Mucosa of rectum (tissue), 2 donors: ENCODE measurements around the gene USP35.

Experiments
- H3K27ac ChIP-seq, 2 donors: one replicate each; pipeline ENCODE4 v1.7.0; 2013; ENCODE audit warnings: inconsistent platforms in 2 of 2, low read depth in 2 of 2, low read length in 2 of 2
- H3K27me3 ChIP-seq, 2 donors: one replicate each; pipeline ENCODE4 v1.7.0; 2013; ENCODE audit warnings: low read length in 2 of 2; ENCODE audit not compliant: control insufficient read depth in 2 of 2, insufficient read depth in 2 of 2
- H3K36me3 ChIP-seq, 2 donors: one replicate each; pipeline ENCODE4 v1.7.0; 2013; ENCODE audit warnings: low read length in 2 of 2; ENCODE audit not compliant: control insufficient read depth in 2 of 2, insufficient read depth in 2 of 2
- H3K4me1 ChIP-seq, 2 donors: one replicate each; pipeline ENCODE4 v1.7.0; 2013; ENCODE audit warnings: low read length in 2 of 2, mild to moderate bottlenecking in 1 of 2; ENCODE audit not compliant: control insufficient read depth in 2 of 2, insufficient read depth in 2 of 2
- H3K4me3 ChIP-seq, 2 donors: one replicate each; pipeline ENCODE4 v1.7.0; 2013; ENCODE audit warnings: low read length in 2 of 2
- H3K9ac ChIP-seq, 2 donors: one replicate each; pipeline ENCODE4 v1.7.0; 2013; ENCODE audit warnings: low read length in 2 of 2, low read depth in 1 of 2, mild to moderate bottlenecking in 1 of 2
- H3K9me3 ChIP-seq, 2 donors: one replicate each; pipeline ENCODE4 v1.7.0; 2013; ENCODE audit warnings: low read length in 2 of 2; ENCODE audit not compliant: control insufficient read depth in 2 of 2
- donor health status: healthy.
- donor health status: Normal muscosa, but diverticular disease.

The USP35 gene

DNA sequence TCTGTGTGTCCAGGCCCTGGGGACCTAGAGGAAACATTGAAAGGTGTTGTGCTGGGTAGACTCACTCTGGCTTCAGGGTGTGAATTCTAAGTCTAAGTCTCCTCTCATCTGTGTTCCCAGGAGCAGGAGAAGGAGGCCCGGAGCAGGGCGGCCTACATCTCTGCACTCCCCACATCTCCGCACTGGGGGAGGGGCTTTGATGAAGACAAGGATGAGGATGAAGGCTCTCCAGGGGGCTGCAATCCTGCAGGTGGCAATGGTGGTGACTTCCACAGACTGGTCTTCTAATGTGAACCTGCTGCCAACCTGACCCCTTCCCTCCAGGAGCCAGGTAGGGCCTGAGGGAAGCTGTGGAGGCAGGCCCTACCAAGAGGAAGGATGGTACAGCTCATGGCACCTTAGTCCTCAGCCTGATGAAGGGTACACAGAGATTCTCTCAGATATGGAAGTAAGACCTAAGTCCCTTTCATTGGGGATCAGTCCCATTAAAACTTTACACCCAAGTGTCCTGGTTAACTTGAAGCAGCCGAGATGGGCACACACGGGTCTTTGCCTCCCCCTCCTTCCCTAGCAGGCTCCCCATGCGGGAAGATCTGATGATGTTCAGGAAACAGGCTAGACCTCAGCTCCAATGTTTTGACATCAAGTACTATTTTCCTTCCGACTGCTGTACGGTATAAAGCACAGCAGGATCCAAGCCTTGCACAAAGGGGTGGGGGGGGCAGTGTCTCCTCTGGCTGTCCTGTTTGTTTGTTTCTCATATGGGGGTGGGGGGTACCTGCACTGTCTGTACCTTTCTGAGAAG lies 25.0 kb downstream of the USP35 start:
- Histone ChIP-seq H3K4me3 (no peak overlapping the region), H3K36me3 (peaks cover 18 to 25% of the 10 kb centered on the region in 2 donors), H3K27me3 (no peaks in the 10 kb centered on the region), H3K9me3 (no peaks in the 10 kb centered on the region), H3K9ac (no peak overlapping the region), H3K27ac (no peak overlapping the region), H3K4me1 (no peaks in the 10 kb centered on the region)

DNA sequence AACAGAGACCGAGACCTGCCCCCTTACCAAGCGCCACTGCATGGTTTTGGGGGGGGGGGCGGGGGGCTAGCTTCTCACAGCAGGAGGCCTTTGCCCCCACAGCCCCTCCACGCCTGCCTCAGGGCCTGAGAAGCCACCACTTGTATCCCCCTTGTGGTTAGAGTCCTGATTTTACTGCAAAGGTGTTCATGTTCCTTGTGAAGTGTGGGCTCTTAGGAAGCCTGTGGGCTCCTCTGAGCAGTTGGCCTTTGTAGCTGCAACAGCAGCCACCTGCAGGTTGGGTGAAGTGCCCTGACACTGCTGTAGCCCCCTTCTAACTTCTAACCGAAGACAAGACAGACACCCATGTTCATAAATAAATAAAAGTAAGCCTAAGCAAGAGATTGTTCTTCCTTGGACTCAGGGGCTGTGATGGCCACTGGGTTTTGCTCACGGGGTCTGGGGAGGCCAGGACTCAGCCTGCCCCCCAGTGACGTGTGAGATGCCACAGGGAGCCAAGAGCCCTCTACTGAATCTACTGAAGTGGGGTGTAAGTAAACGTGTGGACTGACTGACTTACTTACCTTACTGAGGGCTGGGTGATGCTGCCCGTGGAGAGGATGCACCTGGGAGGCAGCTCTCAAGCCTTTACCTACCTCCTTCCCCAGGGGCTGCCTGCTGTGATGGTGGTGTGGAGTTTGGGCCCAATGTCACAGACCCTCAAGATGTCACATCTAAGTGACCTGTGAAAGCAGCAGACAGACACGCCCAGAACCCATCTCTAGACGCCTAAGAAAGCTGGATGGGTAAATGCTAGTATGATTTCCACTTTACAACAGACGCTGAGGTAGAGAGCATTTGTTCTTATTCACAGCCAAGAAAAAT lies 25.8 kb downstream of the USP35 start:
- no peaks in the 10 kb centered on the region for H3K27me3 ChIP-seq
- H3K36me3 ChIP-seq, result peaks cover 24 to 32% of the 10 kb centered on the region in 2 donors
- no peak overlapping the region for H3K27ac ChIP-seq

DNA sequence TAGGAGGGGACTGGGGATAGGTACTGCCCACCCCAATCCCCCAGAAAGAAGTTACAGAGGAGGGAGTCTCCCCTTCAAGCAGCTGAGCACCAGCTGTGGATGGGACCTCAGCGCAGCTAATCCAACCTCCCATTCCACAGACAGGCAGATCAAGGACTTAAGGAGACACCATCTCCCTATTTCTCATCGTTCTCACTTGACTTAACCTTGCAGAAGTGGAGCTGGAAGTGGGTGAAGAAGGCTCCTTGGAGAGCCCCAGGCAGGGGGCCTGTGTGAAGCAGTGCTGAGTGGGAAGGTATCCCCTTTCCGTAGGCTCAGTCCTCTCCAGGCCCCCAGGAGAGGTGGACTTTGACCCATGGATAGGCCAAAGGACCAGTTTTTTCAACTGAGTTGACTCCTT lies 27.3 kb downstream of the USP35 start:
- Histone ChIP-seq H3K36me3 (peaks cover 38% of the 10 kb centered on the region in 2 donors), H3K27ac (no peak overlapping the region), H3K4me1 (no peaks in the 10 kb centered on the region), H3K9ac (no peak overlapping the region), H3K4me3 (no peak overlapping the region), H3K27me3 (no peaks in the 10 kb centered on the region), H3K9me3 (no peaks in the 10 kb centered on the region)

More for the DNA sequence above, 25.8 kb downstream of the USP35 start:
- no peak overlapping the region for H3K4me3 ChIP-seq
- H3K9ac ChIP-seq, result no peak overlapping the region
- no peaks in the 10 kb centered on the region for H3K9me3 ChIP-seq
- no peaks in the 10 kb centered on the region for H3K4me1 ChIP-seq

DNA sequence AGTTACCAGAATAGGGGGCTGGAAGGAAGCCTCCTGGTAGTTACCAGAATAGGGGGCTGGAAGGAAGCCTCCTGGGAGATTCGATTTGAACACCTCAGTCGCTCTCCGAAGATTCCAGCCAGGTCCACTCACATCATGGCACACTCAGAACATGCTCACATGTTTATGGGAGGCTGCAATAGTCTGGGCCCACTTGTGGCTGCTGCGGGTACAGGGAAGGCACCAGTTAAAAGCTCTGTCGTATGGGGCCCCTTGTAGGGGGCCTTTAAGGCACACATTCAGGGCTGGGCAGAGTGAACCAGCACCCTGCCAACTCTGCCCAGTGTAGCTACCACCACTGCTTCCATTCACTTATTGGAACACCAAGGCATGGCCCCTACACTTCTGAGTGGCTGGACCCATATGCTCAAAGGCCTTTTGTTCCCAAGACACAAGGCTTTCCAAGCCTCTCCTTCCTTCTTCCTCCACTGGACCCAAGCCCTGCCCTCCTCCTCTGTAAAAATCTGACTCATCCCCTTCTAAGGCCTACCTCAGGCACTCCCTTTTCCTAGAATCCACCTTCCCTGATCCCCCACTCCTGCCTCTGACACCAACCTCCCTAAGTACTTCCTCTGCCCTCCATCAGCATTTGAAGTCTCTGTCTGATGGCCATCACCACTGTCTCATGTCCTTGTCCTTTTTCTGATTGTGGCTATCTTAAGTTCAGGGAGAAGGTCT lies 28.0 kb downstream of the USP35 start:
- peaks cover 44 to 45% of the 10 kb centered on the region in 2 donors for H3K36me3 ChIP-seq
- H3K4me3 ChIP-seq, result no peak overlapping the region
- no peaks in the 10 kb centered on the region for H3K27me3 ChIP-seq
- H3K9ac ChIP-seq, result no peak overlapping the region
- H3K9me3 ChIP-seq, result no peaks in the 10 kb centered on the region
- H3K4me1 ChIP-seq, result no peaks in the 10 kb centered on the region
- H3K27ac ChIP-seq, result no peak overlapping the region

DNA sequence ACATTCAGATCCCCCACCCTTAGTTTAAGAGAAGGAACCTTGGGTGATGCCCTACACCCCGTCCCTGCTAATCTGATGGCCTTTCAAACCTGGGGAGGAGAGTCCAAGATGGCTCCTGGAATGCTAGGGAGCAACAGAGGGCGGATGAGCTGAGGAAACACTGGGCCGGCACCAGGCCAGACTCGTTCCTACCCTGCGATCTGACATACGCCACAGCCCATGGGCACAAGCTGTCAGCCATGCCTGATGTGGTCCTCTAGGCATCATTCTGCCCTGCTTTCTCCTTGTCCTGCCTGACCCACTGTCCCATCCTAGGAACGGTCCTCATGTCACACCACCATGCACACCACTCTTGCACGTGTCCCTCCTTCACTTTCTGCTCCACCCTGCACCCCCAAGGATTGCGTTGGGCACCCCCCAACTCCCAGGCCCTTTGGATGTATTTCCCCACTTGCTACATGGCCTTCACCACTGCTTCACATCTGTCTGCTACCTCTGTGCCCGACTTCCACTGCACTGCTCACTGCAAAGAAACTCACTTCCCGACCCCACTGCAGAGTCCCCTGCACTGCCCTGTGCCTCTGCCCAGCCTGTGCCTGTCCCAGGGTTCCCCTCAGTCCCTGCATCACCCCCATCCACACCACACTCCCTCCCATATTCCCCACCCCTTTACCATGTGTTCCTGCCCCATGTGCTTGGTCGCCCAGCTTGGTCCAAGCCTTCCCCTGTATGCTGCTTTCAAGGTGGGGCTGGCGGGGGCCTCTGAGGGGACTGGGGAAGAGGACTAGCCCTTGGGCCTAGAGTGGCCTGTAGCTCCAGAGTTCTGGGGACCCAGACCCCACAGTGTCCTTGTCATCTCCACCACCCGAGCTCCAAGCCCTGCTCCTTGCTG lies 29.2 kb downstream of the USP35 start:
- Histone ChIP-seq H3K27ac (no peak overlapping the region), H3K27me3 (no peaks in the 10 kb centered on the region), H3K4me3 (no peak overlapping the region), H3K9me3 (no peaks in the 10 kb centered on the region), H3K9ac (no peak overlapping the region), H3K36me3 (peaks cover 51 to 53% of the 10 kb centered on the region in 2 donors), H3K4me1 (no peaks in the 10 kb centered on the region)

DNA sequence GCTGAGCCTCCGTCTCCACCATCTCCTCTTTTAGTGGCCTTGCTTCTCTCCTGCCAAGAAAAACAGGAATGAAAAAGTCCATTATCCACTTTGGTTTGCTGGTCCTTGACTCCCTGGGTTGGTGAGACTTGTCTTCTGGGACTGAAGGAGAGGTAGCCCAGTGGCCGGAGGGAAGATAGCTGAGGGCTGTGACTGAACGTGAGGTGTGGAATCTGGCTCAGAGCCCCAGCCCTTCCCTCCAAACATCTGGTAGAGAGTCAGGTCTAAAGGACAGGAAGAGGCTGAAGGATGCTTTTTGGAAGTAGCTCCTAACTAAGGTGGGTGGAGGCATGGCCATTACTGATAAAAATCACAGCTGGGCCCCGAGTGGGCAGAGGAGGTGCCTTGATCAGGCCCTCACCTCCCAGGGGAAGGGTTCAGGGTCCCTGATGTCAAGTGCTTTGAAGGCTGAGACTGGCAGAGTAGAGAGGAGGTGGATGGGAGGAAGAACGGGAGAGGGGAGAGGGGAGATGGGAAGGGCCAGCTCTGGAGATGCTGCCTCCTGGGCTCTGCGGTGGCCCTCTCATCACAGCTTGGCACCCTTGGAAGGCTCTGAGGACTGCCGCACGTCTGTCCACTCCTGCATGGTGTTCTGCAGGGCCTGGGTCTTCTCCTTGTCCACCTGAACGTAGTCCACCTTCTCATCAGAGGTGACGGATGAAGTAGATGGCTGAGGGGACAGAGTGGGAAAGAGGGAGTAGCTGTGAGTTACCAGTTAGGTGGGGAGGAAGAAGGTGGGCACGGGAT lies 30.2 kb downstream of the USP35 start:
- Histone ChIP-seq H3K27ac (no peak overlapping the region), H3K9me3 (no peaks in the 10 kb centered on the region), H3K36me3 (peaks cover 55 to 62% of the 10 kb centered on the region in 2 donors), H3K9ac (no peak overlapping the region), H3K4me1 (no peaks in the 10 kb centered on the region), H3K4me3 (no peak overlapping the region), H3K27me3 (no peaks in the 10 kb centered on the region)

DNA sequence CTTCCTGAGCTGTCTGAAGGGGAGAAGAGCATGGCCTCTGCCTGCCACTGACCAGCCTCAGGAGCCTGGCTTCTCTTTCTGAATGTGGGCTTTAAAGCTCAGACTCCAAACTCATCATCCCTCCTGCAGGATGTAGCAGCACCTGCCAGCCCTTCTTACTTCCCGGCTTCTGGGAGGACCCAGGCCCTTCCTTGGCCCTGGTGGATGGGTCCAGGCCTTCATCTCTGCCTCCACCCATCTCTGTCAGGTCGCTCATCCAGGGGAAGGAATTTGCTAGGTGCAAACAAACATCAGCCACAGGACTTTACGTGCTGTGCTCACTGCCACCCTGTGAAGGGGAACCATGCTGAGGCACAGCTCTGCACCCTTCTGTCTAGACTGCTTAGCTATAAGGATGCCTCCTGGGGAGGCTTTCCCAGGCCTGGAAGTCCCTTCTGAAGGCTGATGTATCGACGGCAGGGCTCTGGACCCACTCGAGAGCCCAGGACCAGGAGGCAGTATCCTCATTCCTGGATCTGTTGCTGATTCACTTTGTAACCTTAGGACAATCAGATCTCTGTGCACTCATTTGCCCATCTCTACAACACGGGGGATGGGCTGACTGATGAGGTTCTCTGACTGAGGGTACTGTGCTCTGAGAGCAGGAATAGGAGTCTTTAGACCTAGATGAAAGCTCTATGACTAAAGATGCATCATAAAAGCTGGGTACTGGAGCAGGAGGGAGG lies 30.9 kb downstream of the USP35 start:
- Histone ChIP-seq H3K27me3 (no peaks in the 10 kb centered on the region), H3K9me3 (no peaks in the 10 kb centered on the region), H3K4me1 (no peaks in the 10 kb centered on the region), H3K9ac (no peak overlapping the region), H3K36me3 (peaks cover 59 to 64% of the 10 kb centered on the region in 2 donors), H3K4me3 (no peak overlapping the region), H3K27ac (no peak overlapping the region)

DNA sequence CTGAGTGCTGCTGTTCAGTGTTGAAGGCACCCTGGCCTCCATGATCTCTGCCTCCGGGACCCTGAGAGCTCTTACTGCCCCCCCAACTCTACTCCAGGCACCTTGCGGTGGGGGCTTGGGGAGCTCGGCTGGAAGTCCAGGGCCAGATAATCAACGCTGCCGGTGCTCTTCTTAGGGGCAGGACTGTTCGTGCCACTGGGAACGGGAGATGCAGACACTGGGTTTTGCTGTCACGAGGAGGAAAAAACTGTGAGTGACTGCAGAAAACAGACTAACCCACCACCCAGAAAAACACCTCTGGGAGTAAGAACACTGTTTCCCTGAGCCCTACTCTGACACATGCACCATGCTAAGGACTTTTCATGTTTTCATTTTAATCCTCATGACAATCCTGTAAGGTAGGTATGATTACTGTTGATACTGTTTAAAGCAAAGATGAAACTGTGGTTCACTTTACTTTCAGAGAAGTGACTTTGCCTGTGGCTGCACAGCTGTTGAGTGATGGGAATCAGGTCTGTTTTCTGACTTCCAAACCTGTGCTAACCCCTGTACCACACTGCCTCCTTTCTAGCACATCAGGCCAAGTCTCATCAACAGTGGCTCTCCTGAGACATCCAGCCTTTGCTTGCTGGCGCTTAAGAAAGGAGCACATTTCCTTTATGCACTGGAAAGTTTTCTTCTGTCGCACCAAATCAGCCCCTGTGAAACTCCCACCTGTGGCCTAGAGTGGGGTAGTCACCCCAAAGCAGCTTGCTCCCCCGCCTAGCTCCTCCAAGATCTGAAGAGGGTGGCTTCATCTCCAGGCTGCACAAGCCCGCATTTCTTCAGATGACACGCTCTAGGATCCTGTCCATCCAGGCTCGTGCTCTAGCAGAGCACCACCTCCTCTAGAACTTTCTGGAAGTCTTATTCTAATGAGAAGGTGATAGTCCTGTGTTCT lies 31.8 kb downstream of the USP35 start:
- no peak overlapping the region for H3K9ac ChIP-seq
- no peaks in the 10 kb centered on the region for H3K27me3 ChIP-seq
- no peak overlapping the region for H3K4me3 ChIP-seq
- no peak overlapping the region for H3K27ac ChIP-seq
- no peaks in the 10 kb centered on the region for H3K4me1 ChIP-seq
- no peaks in the 10 kb centered on the region for H3K9me3 ChIP-seq
- peaks cover 63 to 72% of the 10 kb centered on the region in 2 donors for H3K36me3 ChIP-seq
